Measurements from ENCODE around the gene ASB5.
"Not testable (repeated sequence)": the region's sequence is repeated elsewhere in the genome, so short reads cannot be mapped to it uniquely, and the experiment has no call there.

The ASB5 gene, protein sequence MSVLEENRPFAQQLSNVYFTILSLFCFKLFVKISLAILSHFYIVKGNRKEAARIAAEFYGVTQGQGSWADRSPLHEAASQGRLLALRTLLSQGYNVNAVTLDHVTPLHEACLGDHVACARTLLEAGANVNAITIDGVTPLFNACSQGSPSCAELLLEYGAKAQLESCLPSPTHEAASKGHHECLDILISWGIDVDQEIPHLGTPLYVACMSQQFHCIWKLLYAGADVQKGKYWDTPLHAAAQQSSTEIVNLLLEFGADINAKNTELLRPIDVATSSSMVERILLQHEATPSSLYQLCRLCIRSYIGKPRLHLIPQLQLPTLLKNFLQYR

DNA sequence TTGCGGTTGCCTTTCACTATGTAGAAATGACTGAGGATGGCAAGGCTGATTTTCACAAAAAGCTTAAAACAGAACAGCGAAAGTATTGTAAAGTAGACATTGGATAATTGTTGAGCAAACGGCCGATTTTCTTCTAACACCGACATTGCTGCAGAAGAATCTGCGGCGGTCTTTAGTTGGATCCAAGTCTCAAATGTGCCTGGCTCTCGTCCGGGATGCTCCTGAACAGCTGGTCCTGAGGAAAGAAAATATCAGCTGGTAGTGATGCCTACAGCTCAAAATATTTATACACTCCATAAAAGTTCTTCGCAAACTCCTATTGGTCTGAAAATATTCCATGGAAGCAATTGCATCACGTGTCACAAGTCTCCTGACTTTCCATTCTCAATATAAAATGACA, at the start of gene ASB5:
TSS of gene ASB5 (minus strand) at position 260 of the 400 bp plus-strand sequence. CDS start at position 146, 114 bp downstream.
- DNase-seq (ENCODE audit: low spot score), result no peak

DNA sequence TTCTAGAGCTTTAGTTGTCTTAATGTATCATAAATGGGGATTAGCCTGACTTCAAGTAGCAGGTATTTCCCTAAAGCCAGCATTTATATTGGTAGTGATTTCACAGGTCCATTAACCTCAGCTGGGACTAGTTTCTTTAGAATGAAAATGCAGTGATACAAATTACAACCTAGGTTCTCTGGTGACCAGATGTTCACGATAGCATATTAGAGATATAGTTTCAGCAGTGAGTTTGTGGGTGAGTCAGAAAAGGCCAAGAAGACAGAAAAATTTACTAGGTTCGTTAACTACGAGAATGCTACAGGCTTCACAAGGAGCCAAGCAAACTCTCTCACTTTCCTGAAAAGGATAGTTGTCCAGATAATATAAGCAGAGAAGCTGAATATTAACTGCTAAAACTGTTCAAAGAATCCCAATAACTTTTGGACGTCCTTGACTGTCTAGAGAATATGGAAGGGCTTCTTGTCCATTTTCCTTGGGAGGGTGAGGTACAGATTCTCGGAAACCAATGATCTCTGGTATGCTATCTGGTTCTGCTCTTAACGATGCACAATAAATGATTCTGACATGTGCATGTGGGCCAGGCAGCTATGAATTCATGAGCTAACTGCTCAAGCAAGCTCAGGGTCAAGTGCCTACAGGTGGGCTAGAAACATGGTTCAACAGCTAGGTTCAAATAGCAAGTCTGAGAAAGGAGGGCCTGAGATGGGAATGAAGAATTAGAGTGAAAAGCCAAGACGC, 44.7 kb upstream of the ASB5 start:
- DNase-seq (ENCODE audit: low spot score), result no peak

DNA sequence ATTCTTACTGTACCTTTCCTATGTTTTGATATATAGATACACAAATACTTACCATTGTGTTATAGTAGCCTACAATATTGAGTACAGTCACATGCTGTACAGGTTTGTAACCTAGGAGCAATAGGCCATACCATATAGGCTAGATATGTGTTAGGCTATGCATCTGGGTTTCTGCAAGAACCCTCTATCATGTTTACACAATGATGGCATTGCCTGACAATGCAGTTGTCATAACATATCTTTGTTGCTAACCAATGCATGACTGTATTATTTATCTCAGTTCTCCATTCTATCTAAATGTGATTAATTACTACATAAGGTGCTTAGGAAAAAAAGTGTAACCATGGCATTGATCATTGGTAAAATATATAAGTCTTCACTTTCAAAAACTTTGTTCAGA, 40.8 kb upstream of the ASB5 start:
- no peak for DNase-seq (ENCODE audit: low spot score)

DNA sequence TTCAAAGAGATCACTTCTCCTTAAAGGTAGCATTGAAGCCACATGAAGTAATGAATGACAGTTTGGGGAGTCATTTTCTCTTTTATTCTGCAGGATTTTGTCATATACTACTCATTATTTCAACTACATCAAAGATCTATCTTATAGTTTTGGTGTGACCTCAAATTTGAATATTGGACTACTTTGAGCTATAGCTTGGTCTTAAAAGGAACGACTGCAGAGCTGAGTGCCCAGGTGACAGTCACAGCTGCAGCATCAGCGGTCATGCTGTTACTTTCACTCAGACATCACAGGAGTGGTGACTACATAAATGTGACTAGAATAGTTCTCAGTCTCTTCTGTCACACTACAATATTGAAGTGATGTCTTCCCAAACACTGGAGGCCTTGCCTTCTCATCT, 40.0 kb upstream of the ASB5 start:
- no peak for DNase-seq (ENCODE audit: low spot score)

DNA sequence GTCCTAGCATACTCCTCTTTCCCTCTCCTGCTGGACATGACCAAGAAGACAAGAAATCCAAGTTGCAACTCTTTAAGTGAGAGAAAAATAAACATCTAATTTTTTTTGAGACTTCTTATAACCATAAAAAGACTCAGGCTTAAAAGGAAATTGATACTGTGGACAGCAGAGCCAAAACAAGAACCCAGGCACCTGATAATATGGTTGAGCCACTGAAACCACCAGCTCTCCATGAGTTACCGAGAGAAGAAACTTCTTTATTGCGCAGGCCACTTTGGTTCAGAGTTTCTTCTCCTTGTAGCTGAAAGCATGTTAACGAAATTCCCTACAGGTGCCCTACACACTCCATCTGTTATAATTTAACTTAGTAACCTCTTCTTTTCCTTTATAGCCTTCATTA, 39.4 kb upstream of the ASB5 start:
- DNase-seq (ENCODE audit: low spot score), result no peak

DNA sequence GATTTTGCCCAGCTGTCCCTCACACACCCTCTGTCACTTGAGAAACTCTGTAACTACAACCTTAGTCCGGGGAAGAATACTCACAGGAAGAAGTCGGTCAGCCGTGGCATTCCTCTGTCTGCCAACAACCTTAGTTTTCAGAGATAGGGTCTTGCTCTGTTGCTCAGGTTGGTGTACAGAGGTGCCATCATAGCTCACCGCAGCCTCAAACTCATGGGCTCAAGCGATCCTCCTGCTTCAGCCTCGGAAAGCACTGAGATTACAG, 38.6 kb upstream of the ASB5 start:
- no peak for DNase-seq (ENCODE audit: low spot score)

DNA sequence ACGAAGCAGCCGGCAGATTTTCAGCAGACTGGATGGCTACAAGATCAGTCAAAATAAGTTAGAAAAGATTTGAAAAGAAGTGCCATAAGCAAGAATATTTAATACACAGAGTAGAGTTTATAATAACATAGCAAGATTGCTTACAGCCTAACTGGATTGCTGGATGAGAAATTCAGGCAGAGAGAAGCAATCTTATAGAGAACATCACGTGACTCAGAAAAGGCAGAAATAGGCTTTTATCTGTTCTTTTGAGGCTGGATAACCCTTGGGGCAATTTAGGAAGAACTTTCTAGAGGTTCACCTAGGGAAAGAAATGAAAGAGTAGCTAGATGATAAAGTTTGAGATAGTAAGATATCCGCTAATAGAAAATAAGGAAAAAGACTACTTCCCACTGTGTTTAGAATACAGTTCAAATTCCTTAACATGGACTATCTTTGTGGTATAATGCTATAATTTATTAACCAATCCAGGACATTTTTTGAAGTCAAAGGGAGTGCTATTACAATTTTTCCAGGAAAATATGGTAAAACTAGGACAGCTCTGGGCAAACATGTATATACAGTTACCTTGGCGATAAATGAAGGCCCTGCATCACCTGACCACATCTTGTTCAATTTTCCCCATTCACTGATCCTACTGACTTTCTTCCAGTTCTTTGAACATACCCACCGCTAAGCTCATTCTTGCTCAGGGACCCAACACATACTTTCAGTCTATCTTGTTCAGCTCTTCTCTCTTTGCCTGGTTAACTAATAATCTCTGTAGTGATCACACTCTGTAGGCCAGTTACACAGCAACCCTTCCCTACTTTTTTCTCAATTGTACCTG, 38.0 kb upstream of the ASB5 start:
- no peak for DNase-seq (ENCODE audit: low spot score)

DNA sequence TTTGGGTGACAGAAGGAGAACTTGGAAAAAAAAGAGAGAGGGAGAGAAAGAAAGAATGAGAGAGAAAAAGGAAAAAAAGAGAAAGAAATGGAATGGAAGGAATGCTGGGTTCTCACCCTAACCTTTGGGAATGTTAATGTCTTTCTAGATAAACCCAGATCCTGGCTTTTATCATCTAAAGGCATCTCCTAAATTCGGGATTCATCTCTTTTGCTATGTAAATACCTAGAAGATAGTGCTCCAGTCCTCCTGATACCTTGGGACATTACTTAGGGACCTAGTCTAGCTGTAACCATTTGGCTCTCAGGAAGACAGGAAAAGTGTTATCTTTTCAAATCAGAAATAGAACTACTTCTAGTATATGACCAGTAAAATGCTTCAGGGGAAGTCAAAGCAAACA, 34.9 kb upstream of the ASB5 start:
- DNase-seq (ENCODE audit: low spot score), result no peak

DNA sequence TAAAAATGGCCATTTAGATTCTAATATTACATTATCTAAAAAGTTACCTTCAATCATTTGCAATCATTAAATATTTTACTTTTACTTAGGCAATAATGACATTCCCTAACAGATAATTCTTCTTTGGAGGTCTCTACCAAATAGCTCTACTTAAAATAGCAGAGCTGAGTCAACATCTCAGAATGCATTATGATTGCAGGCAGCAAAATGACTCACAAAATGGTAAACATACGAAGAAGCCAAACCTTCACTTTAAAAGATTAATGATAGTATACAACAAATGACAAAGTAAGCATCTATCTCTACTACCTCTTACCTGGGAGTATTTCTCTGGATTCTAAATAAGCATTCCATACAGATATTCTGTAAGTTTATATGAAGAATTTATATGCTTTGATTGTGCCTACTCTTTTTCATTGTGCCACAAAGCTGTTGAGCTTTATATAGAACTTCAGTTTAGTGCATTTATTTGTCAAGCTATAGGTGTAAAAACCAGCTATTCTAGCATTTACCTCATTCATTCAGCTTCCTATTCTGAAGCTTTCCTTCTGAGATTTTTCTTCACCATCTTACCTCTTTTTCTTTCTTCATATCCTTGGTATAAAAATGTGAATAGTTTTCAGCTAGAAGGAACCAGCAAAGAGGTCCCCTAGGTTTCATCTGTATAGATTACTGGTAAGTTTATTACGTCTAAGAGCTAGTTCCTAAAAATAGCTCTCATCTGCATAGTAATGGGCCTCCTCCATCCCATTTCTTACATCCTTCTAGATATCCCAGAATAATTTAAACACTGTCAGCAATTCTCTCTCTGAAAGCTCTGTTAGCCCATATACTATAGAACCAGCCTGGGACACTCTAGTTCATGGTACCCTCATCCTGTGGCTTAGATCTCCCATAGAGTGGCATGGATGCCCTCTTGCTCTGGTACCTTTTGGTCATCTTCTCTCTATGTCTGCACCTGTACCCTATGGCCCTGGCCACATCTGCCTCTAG, 33.6 kb upstream of the ASB5 start:
- no peak for DNase-seq (ENCODE audit: low spot score)

DNA sequence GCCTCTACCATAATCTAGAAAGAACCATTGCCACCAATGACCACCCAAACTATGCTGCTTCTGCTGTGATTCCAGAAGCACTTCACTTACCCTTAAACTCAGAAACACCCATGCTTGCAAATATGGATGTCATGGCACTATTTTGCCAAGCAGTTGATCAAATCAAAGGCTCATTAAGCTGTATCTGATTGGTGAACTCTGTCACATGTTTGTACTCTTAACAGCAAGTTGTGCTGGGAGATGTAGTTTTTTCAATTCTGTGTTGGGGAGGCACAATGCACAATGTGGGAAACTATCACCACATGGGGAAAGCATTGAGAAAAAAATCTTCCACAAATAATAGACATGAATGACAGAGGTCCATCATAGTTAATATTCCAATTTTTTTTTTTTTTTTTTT, 31.5 kb upstream of the ASB5 start:
- no peak for DNase-seq (ENCODE audit: low spot score)

DNA sequence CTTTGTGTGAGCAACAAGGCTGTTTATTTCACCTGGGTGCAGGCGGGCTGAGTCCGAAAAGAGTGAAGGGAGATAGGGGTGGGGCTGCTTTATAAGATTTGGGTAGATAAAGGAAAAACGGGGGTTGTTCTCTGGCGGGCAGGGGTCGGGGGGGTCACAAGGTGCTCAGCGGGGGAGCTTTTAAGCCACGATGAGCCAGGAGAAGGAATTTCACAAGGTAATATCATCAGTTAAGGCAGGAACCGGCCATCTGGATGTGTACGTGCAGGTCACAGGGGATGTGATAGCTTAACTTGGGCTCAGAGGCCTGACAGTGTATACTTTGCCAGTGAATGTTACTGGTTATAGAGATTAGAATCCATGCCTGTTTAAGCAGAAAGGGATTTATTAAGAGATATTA, 31.0 kb upstream of the ASB5 start:
- DNase-seq (ENCODE audit: low spot score), result no peak

DNA sequence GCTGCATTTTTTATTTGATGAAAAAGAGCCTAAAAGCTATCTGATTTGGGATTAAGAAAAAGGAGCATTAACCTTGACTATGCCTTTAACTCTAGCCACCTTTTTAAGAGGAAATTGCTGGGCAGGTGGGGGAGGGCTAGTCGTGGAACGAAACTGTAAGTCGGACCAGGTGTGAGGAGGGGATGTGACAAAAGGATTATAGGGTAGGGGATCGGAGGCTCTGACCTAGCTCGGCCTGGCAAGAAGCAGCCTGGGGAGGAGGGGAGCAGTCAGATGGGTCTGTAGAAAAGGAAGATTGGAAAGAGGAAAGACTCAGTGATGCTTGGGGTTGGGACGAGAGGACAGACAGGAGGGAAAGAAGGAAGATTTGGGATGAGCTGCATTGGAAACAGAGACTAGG, 29.6 kb upstream of the ASB5 start:
- no peak for DNase-seq (ENCODE audit: low spot score)

DNA sequence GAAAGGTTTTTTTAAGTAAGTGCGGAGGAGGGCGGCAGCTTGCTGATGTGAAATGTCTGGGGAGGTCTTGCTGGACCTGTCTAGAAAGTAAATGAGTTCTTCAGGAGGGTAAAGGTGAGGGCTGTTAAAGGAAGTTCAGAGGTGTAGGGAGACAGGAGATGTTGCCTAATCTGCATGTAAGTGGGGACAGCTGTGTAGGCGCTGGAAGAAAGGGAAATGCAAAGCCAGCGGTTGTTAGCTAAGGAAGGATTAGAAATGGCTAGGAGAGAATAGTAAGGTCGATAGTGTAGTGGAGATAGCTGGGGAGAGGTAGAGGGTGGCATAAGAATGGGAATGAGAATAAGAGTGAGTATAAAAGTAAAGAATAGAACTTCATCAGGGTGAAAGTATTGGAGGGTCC, 26.9 kb upstream of the ASB5 start:
- DNase-seq (ENCODE audit: low spot score), result not testable (repeated sequence)

DNA sequence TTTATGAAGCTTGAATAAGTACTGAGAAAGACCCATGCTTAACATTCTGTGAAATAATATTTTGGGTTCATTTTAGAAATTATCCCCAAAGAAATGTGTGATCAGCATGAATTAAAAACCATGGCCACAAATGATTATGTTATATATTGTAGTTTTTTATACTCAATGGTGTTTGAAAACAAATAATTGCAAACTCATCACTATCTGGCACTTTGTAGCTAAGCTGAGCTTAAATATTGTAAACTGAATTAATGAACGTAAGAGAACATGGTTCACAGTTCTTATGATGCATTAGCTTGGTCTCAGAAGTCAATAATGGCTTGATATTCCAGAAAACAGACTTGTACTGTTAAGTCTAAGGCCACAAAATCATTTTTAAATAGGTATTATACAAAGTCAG, 24.6 kb upstream of the ASB5 start:
- no peak for DNase-seq (ENCODE audit: low spot score)

DNA sequence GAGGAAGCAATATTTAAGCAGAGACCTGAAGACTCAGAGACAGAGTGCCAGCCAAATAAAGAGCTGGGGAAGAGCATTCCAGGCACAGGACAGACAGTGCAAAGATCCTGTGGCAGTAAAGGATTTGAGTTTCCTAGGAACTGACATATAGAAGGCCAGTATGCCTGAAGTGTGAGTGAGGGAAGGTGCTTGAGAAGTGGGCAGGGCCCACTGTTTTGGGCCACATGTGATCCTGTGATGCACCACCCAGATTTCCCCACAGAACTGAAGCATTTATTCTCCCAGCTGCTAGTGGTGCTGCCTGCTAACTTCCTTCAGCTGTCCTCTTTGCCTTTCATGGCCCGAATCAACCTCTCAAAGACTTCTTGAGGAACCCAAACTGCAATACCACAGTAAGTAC, 23.9 kb upstream of the ASB5 start:
- DNase-seq (ENCODE audit: low spot score), result no peak

DNA sequence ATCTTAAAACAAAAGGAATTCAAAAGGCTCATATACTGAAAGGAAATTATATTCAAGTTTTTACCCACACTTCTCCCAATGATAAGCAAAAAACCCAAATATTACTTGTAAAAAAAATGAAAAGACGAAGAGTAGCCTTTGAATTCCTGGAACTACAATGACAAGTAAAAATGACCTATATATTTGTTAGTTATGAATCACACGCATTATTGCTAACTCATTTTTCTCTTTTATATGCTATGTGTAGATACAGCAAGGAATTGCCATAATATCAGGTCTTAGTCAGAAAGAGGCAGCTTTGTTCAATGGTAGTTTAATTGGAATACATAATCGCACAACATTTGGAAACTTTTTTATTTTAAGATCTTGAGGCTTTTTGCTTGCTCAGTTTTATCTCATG, 22.7 kb upstream of the ASB5 start:
- no peak for DNase-seq (ENCODE audit: low spot score)

DNA sequence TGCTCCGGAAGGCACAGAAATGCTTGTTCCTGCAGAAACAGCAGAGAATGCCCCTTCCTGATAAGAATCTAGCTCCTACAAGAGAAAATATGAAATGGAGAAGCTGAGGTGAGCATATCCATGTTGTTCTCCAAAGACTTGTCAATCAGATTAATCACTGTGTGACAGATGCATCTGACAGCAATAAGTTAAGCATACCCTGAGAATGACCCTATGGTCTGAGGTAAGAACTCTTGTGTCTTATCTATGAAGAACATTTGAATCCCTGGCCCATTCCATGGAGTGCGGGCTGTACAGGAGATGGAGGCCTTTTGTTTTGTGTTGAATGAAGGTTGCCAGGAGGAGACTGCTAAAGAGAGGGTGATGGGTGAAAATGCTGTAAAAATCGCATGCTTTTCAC, 21.5 kb upstream of the ASB5 start:
- no peak for DNase-seq (ENCODE audit: low spot score)

DNA sequence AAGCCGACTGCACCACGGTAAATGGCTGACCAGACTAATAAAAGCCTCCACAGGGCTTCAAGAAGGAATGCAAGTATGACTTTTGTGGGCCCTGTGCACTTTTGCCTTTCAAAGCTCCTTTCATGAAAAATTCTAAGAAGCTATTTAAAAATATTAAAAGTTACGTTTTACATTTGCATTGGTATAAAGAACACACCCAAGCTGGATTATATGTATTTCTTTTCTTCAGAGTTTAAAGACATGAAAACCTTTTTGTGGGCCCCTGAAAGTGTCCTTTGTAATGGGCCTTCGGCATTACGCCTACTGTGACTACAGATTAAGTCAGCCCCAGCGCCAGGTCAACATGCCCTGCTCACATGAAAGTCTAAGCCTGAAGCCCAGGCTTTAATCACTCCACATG, 20.5 kb upstream of the ASB5 start:
- no peak for DNase-seq (ENCODE audit: low spot score)

DNA sequence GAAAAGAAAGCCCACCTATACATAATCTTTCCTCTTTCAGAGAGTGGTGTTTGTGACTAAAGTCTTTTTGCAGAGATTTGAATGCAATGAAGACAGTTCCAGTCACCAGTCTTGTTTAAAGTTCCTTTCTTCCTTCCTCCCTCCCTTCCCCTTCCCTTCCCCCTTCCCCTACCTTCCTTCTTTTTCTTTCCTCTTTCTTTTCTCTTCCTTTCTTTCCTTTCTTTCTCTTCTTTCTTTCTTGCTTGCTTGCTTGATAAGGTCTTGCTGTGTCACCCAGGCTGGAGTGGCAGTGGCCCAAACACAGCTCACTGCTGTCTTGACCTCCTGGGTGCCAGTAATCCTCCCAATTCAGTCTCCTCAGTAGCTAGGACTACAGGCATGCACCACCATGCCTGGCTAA, 19.0 kb upstream of the ASB5 start:
- DNase-seq (ENCODE audit: low spot score), result no peak

DNA sequence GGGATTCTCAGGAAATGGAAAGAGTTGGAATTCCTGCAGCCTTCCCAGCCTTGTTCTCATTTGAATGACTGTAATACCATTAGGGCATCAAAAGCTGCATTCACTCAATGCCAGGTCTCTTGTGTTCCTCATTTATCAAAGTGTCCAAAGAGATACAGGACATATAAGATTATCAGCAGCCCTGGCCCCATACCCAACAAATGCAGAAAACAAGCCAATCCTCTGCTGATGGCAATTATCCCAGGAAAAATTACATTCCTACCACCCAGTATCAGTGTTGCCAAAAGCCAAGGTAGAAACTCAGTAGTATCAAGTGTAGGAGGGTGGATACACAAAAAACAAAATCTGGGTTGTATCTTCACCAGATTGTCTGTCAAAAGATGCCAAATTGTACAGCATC, 18.5 kb upstream of the ASB5 start:
- no peak for DNase-seq (ENCODE audit: low spot score)

DNA sequence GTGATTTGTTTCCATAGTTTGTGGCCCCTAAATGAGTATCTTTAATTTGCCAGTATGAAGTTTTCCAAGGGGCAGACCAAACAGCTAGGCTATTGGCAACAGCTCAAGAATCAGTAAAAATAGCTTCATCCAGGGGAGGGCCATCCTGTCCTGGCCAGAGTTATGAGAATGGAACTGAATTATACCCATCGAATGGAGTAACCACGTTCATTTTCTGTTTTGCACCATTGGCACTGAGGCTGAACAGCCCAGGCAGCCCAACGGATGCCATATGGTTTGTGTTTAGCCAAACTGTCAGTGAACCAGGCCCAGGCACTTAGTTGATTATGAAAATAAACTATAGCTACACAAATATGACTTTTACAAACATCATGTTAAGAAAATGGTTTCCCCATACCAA, 17.7 kb upstream of the ASB5 start:
- DNase-seq (ENCODE audit: low spot score), result no peak

DNA sequence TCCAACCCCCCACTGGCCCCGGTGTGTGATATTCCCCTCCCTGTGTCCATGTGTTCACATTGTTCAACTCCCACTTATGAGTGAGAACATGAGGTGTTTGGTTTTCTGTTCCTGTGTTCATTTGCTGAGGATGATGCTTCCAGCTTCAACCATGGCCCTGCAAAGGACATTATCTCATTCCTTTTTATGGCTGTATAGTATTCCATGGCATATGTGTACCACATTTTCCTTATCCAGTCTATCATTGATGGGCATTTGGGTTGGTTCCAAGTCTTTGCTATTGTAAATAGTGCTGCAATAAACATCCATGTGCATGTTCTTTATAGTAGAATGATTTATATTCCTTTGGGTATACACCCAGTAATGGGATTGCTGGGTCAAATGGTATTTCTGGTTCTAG, 10.5 kb upstream of the ASB5 start:
- not testable (repeated sequence) for DNase-seq (ENCODE audit: low spot score)

Data from HuH-7.5 (cell line).